Parathyroid adenoma (tissue), 2 donors: ENCODE measurements around the gene TMEM185B.

Experiments
- H2AFZ ChIP-seq: fragments of 300-600 bp; sonication (generic); one replicate; pipeline ENCODE4 v1.7.0; 2017; ENCODE audit warnings: antibody characterized with exemption, mild to moderate bottlenecking
- H3K27ac ChIP-seq: fragments of 300-600 bp; sonication (generic); one replicate; pipeline ENCODE4 v1.7.0; 2017
- H3K27me3 ChIP-seq: fragments of 300-600 bp; sonication (generic); one replicate; pipeline ENCODE4 v1.7.0; 2017; ENCODE audit warnings: low read length; ENCODE audit not compliant: control insufficient read depth, insufficient read depth
- H3K36me3 ChIP-seq: fragments of 300-600 bp; sonication (generic); one replicate; pipeline ENCODE4 v1.7.0; 2017; ENCODE audit warnings: low read length; ENCODE audit not compliant: control insufficient read depth, insufficient read depth
- H3K4me1 ChIP-seq: fragments of 300-600 bp; sonication (generic); one replicate; pipeline ENCODE4 v1.7.0; 2017; ENCODE audit warnings: control low read depth
- H3K4me2 ChIP-seq: fragments of 300-600 bp; sonication (generic); one replicate; pipeline ENCODE4 v1.7.0; 2017; ENCODE audit warnings: low read length
- H3K4me3 ChIP-seq: fragments of 300-600 bp; sonication (generic); one replicate; pipeline ENCODE4 v1.7.0; 2017; ENCODE audit warnings: low read depth, low read length
- H3K79me2 ChIP-seq: fragments of 300-600 bp; sonication (generic); one replicate; pipeline ENCODE4 v1.7.0; 2017; ENCODE audit warnings: control low read depth
- H3K9ac ChIP-seq: fragments of 300-600 bp; sonication (generic); one replicate; pipeline ENCODE4 v1.7.0; 2017; ENCODE audit warnings: mild to moderate bottlenecking
- H3K9me3 ChIP-seq: fragments of 300-600 bp; sonication (generic); one replicate; pipeline ENCODE4 v1.7.0; 2017; ENCODE audit warnings: low read length; ENCODE audit not compliant: control insufficient read depth
- CTCF ChIP-seq: fragments of 300-600 bp; sonication (generic); IDR thresholded peaks from one replicate; pipeline ENCODE4 v1.7.0; 2017; ENCODE audit warnings: antibody characterized with exemption, mild to moderate bottlenecking
- donor health status: primary hyperparathyroidism.

TMEM185B gene

GRCh38 chr2:120246546-120247300 lies 23.5 kb upstream of the TMEM185B start:
- Histone ChIP-seq H3K4me2 (no peak overlapping the region), H3K79me2 (peaks cover 2% of the 10 kb centered on the region), H3K9me3 (no peaks in the 10 kb centered on the region), H3K36me3 (no peaks in the 10 kb centered on the region), H2AFZ (no peak overlapping the region), H3K4me3 (no peak overlapping the region), H3K27me3 (no peaks in the 10 kb centered on the region), H3K27ac (no peak overlapping the region), H3K4me1 (peaks cover 35% of the 10 kb centered on the region), H3K9ac (no peak overlapping the region)
- TF ChIP-seq CTCF: no peak

DNA sequence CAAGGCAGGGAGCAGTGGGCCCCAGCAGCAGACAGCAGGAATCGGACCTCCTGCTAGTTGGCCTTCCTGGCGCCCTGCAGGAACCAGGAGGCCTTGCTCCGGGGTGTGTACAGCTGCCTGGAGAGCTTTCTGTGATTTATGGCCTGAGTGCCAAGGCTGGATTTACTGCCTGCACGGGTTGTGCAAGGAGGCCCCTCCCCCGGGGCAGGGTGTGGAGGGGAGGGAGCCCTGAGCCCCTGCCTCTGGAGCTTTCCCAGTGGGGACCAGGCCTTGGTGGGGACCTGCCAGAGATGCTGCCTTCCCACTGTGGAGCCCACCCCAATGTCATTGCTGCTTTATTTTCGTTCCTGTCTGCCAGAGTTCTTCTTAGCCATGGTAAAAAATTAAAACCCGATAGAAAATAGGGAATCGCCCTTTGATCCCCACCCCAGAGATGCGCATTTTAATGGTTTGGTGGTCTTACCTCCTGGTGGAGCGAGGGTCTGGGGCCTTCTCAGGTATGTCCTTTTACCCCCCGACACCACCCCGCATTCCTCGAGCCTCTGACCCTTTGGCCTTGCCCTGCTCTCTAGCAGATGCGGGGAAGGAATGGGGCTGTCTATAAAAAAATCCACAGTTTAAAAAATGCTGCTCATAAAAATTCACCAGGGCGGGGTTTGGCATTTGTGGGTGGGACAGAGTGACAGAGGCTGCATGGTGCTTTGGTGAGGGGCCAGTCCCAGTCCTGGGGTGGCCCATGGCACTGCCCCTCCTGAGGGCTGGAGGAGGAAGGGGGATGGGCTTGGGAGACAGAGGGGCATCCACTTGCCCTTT lies 22.5 kb upstream of the TMEM185B start:
- peak overlapping the region; percentile 78 for H2AFZ ChIP-seq
- no peaks in the 10 kb centered on the region for H3K9me3 ChIP-seq
- H3K36me3 ChIP-seq: no peaks in the 10 kb centered on the region
- H3K27me3 ChIP-seq: no peaks in the 10 kb centered on the region
- H3K9ac ChIP-seq: no peak overlapping the region
- H3K4me2 ChIP-seq: no peak overlapping the region
- H3K4me3 ChIP-seq: no peak overlapping the region
- peaks cover 2% of the 10 kb centered on the region for H3K79me2 ChIP-seq
- TF ChIP-seq CTCF: no peak
- peaks cover 28% of the 10 kb centered on the region for H3K4me1 ChIP-seq
- H3K27ac ChIP-seq: peak overlapping the region; percentile 39

- H3K27ac ChIP-seq: peak overlapping the region; percentile 39
- H3K4me2 ChIP-seq: no peak overlapping the region
Measured at GRCh38 chr2:120244656-120245519, 21.7 kb upstream of the TMEM185B start.

More at GRCh38 chr2:120244656-120245519, 21.7 kb upstream of the TMEM185B start:
- Histone ChIP-seq H3K9ac (no peak overlapping the region), H3K36me3 (no peaks in the 10 kb centered on the region), H2AFZ (peak overlapping the region; percentile 78), H3K9me3 (no peaks in the 10 kb centered on the region), H3K4me3 (no peak overlapping the region), H3K27me3 (no peaks in the 10 kb centered on the region), H3K4me1 (peaks cover 27% of the 10 kb centered on the region), H3K79me2 (peaks cover 4% of the 10 kb centered on the region)
- no peak for TF ChIP-seq CTCF
